CD4-positive, alpha-beta memory T cell (primary cell): Measurements from ENCODE around the gene TCF7L2. TPM values are rescaled to one million over a fixed set of nuclear protein-coding genes. Genes with fewer than 3 reads are reported as not detected.

Source experiments
- CTCF ChIA-PET: fragments of 350-600 bp; sonication (Branson Sonifier 250); formaldehyde crosslinking; loops from one replicate; lab custom pipeline; 2021; ENCODE audit warnings: inconsistent platforms; ENCODE audit not compliant: partially characterized antibody; lab: Charles Lee
- POLR2A ChIA-PET: fragments of 350-600 bp; sonication (Branson Sonifier 250); formaldehyde crosslinking; loops from one replicate; lab custom pipeline; 2021; ENCODE audit not compliant: partially characterized antibody; lab: Charles Lee
- DNase-seq, 5 donors: peaks; one replicate each; pipeline versions ENCODE4 v3.0.0 to v3.0.0-alpha.2; 2020 to 2022; ENCODE audit warnings: mixed read lengths in 1 of 5
- H3K27ac ChIP-seq: one replicate; pipeline ENCODE4 v1.7.0; 2013; ENCODE audit warnings: low read depth, low read length
- H3K27me3 ChIP-seq: 2 replicates; pipeline ENCODE4 v1.7.0; 2013; ENCODE audit warnings: mild to moderate bottlenecking, low read length, moderate library complexity; ENCODE audit not compliant: insufficient read depth
- H3K36me3 ChIP-seq: 2 replicates; pipeline ENCODE4 v1.7.0; 2013; ENCODE audit warnings: mild to moderate bottlenecking, low read length, moderate library complexity; ENCODE audit not compliant: insufficient read depth
- H3K4me1 ChIP-seq: 2 replicates; pipeline ENCODE4 v1.7.0; 2013; ENCODE audit warnings: mild to moderate bottlenecking, low read length, moderate library complexity; ENCODE audit not compliant: insufficient read depth
- H3K4me3 ChIP-seq, 2 donors: one replicate each; pipeline ENCODE4 v1.7.0; 2013; ENCODE audit warnings: low read length in 2 of 2, mild to moderate bottlenecking in 1 of 2
- H3K9me3 ChIP-seq, 2 donors: one replicate each; pipeline ENCODE4 v1.7.0; 2013; ENCODE audit warnings: low read length in 2 of 2, control low read depth in 1 of 2; ENCODE audit not compliant: control insufficient read depth in 1 of 2
- H3K27ac Mint-ChIP-seq, 7 donors: one replicate each; pipeline ENCODE4 v1.8.0; 2020 to 2021; ENCODE audit warnings: mixed read lengths in 7 of 7, mild to moderate bottlenecking in 6 of 7, inconsistent platforms in 3 of 7, moderate library complexity in 3 of 7
- H3K27me3 Mint-ChIP-seq, 2 donors: one replicate each; pipeline ENCODE4 v1.8.0; 2020 to 2021; ENCODE audit warnings: mixed read lengths in 2 of 2
- H3K36me3 Mint-ChIP-seq, 2 donors: one replicate each; pipeline ENCODE4 v1.8.0; 2020 to 2021; ENCODE audit warnings: mixed read lengths in 2 of 2, inconsistent platforms in 1 of 2, mild to moderate bottlenecking in 1 of 2
- H3K4me1 Mint-ChIP-seq, 4 donors: one replicate each; pipeline ENCODE4 v1.8.0; 2020 to 2021; ENCODE audit warnings: mixed read lengths in 4 of 4, mild to moderate bottlenecking in 1 of 4
- H3K4me3 Mint-ChIP-seq, 8 donors: one replicate each; pipeline ENCODE4 v1.8.0; 2020 to 2021; ENCODE audit warnings: mixed read lengths in 8 of 8, mild to moderate bottlenecking in 7 of 8, moderate library complexity in 6 of 8, inconsistent platforms in 3 of 8
- H3K9me3 Mint-ChIP-seq, 8 donors: one replicate each; pipeline ENCODE4 v1.8.0; 2020 to 2021; ENCODE audit warnings: mixed read lengths in 8 of 8, mild to moderate bottlenecking in 5 of 8, inconsistent platforms in 3 of 8, moderate library complexity in 1 of 8
- intact Hi-C: fragments of 100-400 bp; cut with micrococcal nuclease; formaldehyde crosslinking; loops from one replicate; pipeline ENCODE4 v1.15.1; 2023
- polyA plus RNA-seq, 2 donors: library from polyadenylated mRNA; unstranded; fragments of 300-500 nt; fragmentation: Illumina TruSeq; gene quantifications; one replicate each; pipeline ENCODE4 v1.2.3, GENCODE V29; 2021
- total RNA-seq, 2 experiments: library from RNA; stranded (reverse); gene quantifications; one replicate each; pipeline ENCODE4 v1.2.3, GENCODE V29; 2021

The TCF7L2 gene
- total and polyA plus RNA-seq, 4 experiments from 2014 or later: 0.16 to 3.2 (median 1.8) TPM

DNA sequence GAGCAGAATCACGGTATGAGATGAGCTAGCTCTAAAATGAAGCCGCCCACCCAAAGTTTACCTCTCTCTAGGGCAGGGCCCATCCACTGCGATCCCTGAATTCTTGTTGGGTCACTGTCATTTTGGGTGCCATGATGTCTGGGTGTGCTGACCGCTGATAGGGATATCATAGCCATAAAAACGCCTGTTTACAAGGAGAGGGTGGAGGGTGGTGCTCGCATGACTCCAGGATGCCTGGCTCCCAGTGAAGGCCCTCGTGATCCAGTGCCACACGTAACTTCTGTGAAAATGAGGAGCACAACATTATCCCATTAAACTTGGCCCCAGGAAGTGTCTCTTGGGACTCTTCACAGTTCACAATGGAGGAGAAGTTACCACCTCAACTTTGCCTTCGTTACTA is 139.5 kb downstream of the TCF7L2 start:
- no peaks in the 10 kb centered on the region for H3K9me3 ChIP-seq
- no peaks in the 10 kb centered on the region for H3K27me3 ChIP-seq
- peaks cover 0 to 2% of the 10 kb centered on the region in 2 donors for H3K27me3 Mint-ChIP-seq
- ChIA-PET POLR2A (no interaction called here), CTCF (no interaction called here)
- no peak overlapping the region for H3K27ac ChIP-seq
- peaks cover 16% of the 10 kb centered on the region for H3K4me1 ChIP-seq
- H3K4me1 Mint-ChIP-seq: peaks cover 16 to 18% (median 17%) of the 10 kb centered on the region in 4 donors
- no peak overlapping the region for H3K27ac Mint-ChIP-seq
- H3K4me3 ChIP-seq: no peak overlapping the region
- no peak overlapping the region for H3K4me3 Mint-ChIP-seq
- DNase-seq: no peak
- peaks cover 0 to 2% of the 10 kb centered on the region in 2 donors for H3K36me3 Mint-ChIP-seq
- intact Hi-C loops: no loop called here
- H3K36me3 ChIP-seq: no peaks in the 10 kb centered on the region
- peaks cover 0 to 6% (median under 1%) of the 10 kb centered on the region in 8 donors for H3K9me3 Mint-ChIP-seq

- Mint-ChIP-seq H3K27ac (no peak overlapping the region), H3K9me3 (peaks cover 0 to 6% (median under 1%) of the 10 kb centered on the region in 8 donors), H3K4me1 (peaks cover 17 to 30% (median 21%) of the 10 kb centered on the region in 4 donors), H3K4me3 (no peak overlapping the region), H3K36me3 (peaks cover 0 to 2% of the 10 kb centered on the region in 2 donors), H3K27me3 (no peaks in the 10 kb centered on the region)
- no peaks in the 10 kb centered on the region for H3K9me3 ChIP-seq
- ChIA-PET CTCF (no interaction called here), POLR2A (no interaction called here)
- intact Hi-C loops: no loop called here
- DNase-seq: no peak
- H3K27me3 ChIP-seq: no peaks in the 10 kb centered on the region
- no peaks in the 10 kb centered on the region for H3K36me3 ChIP-seq
- H3K27ac ChIP-seq: no peak overlapping the region
- peaks cover 21% of the 10 kb centered on the region for H3K4me1 ChIP-seq
- H3K4me3 ChIP-seq: no peak overlapping the region
Observed at GRCh38 chr10:113091920-113092319, 141.9 kb downstream of the TCF7L2 start.

DNA sequence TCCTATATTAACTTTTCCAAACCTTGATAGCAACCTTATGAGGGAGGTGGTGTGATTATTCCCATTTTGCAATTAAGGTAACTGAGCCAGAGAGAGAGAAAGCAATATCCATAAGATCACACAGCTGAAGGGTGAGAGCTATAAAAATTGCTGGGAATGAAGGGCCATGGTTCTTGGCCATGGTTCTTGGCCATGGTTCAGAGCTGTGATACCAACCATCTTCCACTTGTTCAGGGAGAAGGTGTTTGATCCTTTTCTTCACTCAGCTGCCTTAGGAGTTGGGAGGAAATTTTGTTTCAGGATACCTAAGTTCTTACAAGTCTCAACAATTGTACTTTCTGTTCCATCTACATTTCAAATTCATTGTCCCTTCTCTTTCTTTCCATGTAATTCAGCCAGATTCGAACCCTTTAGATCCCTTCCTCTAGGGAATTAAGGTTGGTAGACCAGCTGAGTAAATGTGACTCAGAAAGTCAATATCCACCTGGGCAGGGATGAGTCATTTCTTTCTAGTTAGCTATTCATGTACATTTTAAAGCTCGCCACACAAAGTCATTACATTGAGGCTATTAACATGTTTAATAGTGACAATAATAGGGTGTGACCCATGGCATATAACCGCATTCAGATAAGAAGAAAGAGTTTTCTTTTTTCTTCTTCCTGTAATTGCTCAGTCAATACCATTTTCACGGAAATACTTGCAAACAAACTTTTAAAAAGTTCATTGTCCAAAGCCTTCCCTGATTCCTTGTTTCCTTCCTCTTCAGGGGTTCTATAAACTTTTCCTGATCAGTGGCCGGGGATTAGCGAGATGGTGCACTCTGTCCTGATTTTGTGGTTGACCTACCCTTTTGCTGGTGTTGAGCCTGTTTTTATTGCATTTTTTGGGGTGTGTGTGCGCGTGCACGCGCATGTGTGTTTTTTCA is 143.4 kb downstream of the TCF7L2 start:
- Mint-ChIP-seq H3K4me3 (peak overlapping the region in 7 of 8 donors; percentile 3 to 52 (median 42)), H3K36me3 (peaks cover 0 to 2% of the 10 kb centered on the region in 2 donors), H3K4me1 (peaks cover 17 to 30% (median 21%) of the 10 kb centered on the region in 4 donors), H3K27me3 (no peaks in the 10 kb centered on the region), H3K9me3 (peaks cover 0 to 6% (median under 1%) of the 10 kb centered on the region in 8 donors), H3K27ac (peak overlapping the region in 3 of 7 donors; percentile 29 to 47 (median 32))
- no peaks in the 10 kb centered on the region for H3K36me3 ChIP-seq
- peaks cover 21% of the 10 kb centered on the region for H3K4me1 ChIP-seq
- H3K27ac ChIP-seq: no peak overlapping the region
- intact Hi-C loops: no loop called here
- ChIA-PET POLR2A (no interaction called here), CTCF (no interaction called here)
- H3K9me3 ChIP-seq: no peaks in the 10 kb centered on the region
- no peaks in the 10 kb centered on the region for H3K27me3 ChIP-seq
- DNase-seq: peak in 1 of 5 donors; percentile 1
- no peak overlapping the region for H3K4me3 ChIP-seq

- peaks cover 21% of the 10 kb centered on the region for H3K4me1 ChIP-seq
- Mint-ChIP-seq H3K36me3 (no peaks in the 10 kb centered on the region), H3K9me3 (peaks cover 0 to 6% (median 0%) of the 10 kb centered on the region in 8 donors), H3K4me3 (peak overlapping the region in 7 of 8 donors; percentile 3 to 52 (median 42)), H3K27ac (peak overlapping the region in 4 of 7 donors; percentile 10 to 47 (median 30)), H3K4me1 (peaks cover 17 to 30% (median 21%) of the 10 kb centered on the region in 4 donors), H3K27me3 (no peaks in the 10 kb centered on the region)
- no peak overlapping the region for H3K4me3 ChIP-seq
- ChIA-PET CTCF (no interaction called here), POLR2A (no interaction called here)
- no peaks in the 10 kb centered on the region for H3K27me3 ChIP-seq
- DNase-seq: peak in 4 of 5 donors; percentile 16 to 38 (median 28)
- no peaks in the 10 kb centered on the region for H3K9me3 ChIP-seq
- intact Hi-C loops: no loop called here
- H3K27ac ChIP-seq: no peak overlapping the region
- no peaks in the 10 kb centered on the region for H3K36me3 ChIP-seq
Observed at GRCh38 chr10:113094114-113094486, 144.1 kb downstream of the TCF7L2 start.

DNA sequence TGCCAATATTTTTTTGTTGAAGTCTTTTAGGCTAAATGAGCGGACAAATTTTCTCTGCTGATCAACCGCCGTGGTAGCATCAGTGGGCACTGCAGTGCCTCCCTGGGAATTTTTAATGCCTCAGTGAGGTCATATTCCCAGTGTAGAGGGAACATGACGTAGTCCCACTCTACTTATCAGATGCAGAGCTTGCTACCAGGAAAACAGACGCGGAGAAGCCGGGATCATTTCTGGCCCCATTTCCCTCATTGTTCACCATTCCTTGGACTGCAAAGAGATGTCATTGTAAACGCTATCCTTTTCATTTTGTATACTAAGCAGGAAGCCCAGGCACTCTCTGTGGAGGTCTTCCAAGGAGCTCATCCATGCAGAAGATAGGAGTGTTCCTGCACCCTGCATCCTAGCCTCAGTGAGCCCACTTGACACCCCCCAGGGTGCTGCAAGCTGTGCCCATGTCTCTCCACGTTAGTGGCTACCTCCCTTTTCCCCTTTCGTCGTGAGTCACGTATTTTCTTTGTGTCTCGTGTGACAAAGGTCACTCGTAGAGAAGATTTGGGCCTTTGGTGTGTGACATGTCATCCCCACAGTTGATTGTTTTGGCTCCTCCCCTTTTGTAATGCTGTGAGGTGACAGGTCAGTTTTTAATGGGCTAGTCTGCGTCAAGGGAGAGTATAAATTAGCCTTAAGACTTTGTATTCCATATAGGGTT is 145.5 kb downstream of the TCF7L2 start:
- Mint-ChIP-seq H3K4me3 (peak overlapping the region in 1 of 8 donors; percentile 37), H3K27me3 (no peaks in the 10 kb centered on the region), H3K4me1 (peaks cover 17 to 30% (median 21%) of the 10 kb centered on the region in 4 donors), H3K9me3 (peaks cover 0 to 6% (median 0%) of the 10 kb centered on the region in 8 donors), H3K36me3 (no peaks in the 10 kb centered on the region), H3K27ac (no peak overlapping the region)
- Histone ChIP-seq H3K27me3 (no peaks in the 10 kb centered on the region), H3K4me1 (peaks cover 21% of the 10 kb centered on the region), H3K9me3 (no peaks in the 10 kb centered on the region), H3K36me3 (no peaks in the 10 kb centered on the region), H3K27ac (no peak overlapping the region), H3K4me3 (no peak overlapping the region)
- DNase-seq: no peak
- CTCF ChIA-PET: no interaction called here
- intact Hi-C loops: no loop called here
- POLR2A ChIA-PET: no interaction called here

- POLR2A ChIA-PET: no interaction called here
- Histone ChIP-seq H3K4me1 (peaks cover 21% of the 10 kb centered on the region), H3K9me3 (no peaks in the 10 kb centered on the region), H3K27me3 (no peaks in the 10 kb centered on the region), H3K27ac (no peak overlapping the region), H3K36me3 (no peaks in the 10 kb centered on the region), H3K4me3 (no peak overlapping the region)
- Mint-ChIP-seq H3K36me3 (no peaks in the 10 kb centered on the region), H3K4me3 (no peak overlapping the region), H3K4me1 (peaks cover 17 to 30% (median 21%) of the 10 kb centered on the region in 4 donors), H3K9me3 (peaks cover 0 to 6% (median 0%) of the 10 kb centered on the region in 8 donors), H3K27me3 (no peaks in the 10 kb centered on the region), H3K27ac (no peak overlapping the region)
- intact Hi-C loops: no loop called here
- no peak for DNase-seq
- CTCF ChIA-PET: interaction anchor here (0.6 kb wide), 1 partner anchor 642 kb away, joined by 3 read pairs; no protein-coding TSS in a partner anchor
Observed at GRCh38 chr10:113096128-113096996, 146.3 kb downstream of the TCF7L2 start.
